Smooth muscle cell (in vitro differentiated cells): ENCODE results near the gene NARF. TPM values are rescaled to one million over a fixed set of nuclear protein-coding genes. Genes with fewer than 3 reads are reported as not detected.

Experiments used
- DNase-seq: peaks from one replicate; lab custom pipeline; 2025; ENCODE audit not compliant: unreplicated experiment; lab: John Stamatoyannopoulos, UW
- H2AFZ ChIP-seq: fragments of 200-600 bp; sonication (generic); 2 replicates; pipeline ENCODE4 v1.6.0; 2016; ENCODE audit warnings: antibody characterized with exemption, low read depth, mild to moderate bottlenecking
- H3F3A ChIP-seq: fragments of 200-600 bp; sonication (generic); 2 replicates; pipeline ENCODE4 v1.6.0; 2017; ENCODE audit warnings: antibody characterized with exemption, low read depth
- H3K27ac ChIP-seq: fragments of 200-600 bp; sonication (generic); 2 replicates; pipeline ENCODE4 v1.5.1; 2016; ENCODE audit warnings: low read depth, mild to moderate bottlenecking
- H3K27me3 ChIP-seq: fragments of 200-600 bp; sonication (generic); 2 replicates; pipeline ENCODE4 v1.6.1; 2016; ENCODE audit warnings: low read depth, mild to moderate bottlenecking
- H3K36me3 ChIP-seq: fragments of 200-600 bp; sonication (generic); 2 replicates; pipeline ENCODE4 v1.5.1; 2016; ENCODE audit warnings: low read depth
- H3K4me1 ChIP-seq: fragments of 200-600 bp; sonication (generic); 2 replicates; pipeline ENCODE4 v1.5.1; 2016; ENCODE audit warnings: low read depth
- H3K4me2 ChIP-seq: fragments of 200-600 bp; sonication (generic); 2 replicates; pipeline ENCODE4 v1.6.0; 2016; ENCODE audit warnings: mild to moderate bottlenecking
- H3K4me3 ChIP-seq: fragments of 200-600 bp; sonication (generic); 2 replicates; pipeline ENCODE4 v1.5.1; 2016; ENCODE audit warnings: mild to moderate bottlenecking
- H3K79me2 ChIP-seq: fragments of 200-600 bp; sonication (generic); 2 replicates; pipeline ENCODE4 v1.6.0; 2016; ENCODE audit warnings: low read depth, mild to moderate bottlenecking
- H3K9ac ChIP-seq: fragments of 200-600 bp; sonication (generic); 2 replicates; pipeline ENCODE4 v1.6.0; 2016; ENCODE audit warnings: low read depth
- H3K9me3 ChIP-seq: fragments of 200-600 bp; sonication (generic); replicated peaks from 2 replicates; pipeline ENCODE4 v1.5.1; 2016; ENCODE audit warnings: low read depth
- H4K20me1 ChIP-seq: fragments of 200-600 bp; sonication (generic); 2 replicates; pipeline ENCODE4 v1.6.0; 2016; ENCODE audit warnings: low read depth
- CTCF ChIP-seq: fragments of 200-600 bp; sonication (generic); IDR thresholded peaks from 2 replicates; pipeline ENCODE4 v1.5.1; 2017; ENCODE audit warnings: borderline replicate concordance, mild to moderate bottlenecking, antibody characterized with exemption; ENCODE audit not compliant: insufficient read depth, poor library complexity, severe bottlenecking
- WGBS: methylation state at CpG from one replicate; pipeline ENCODE4 v1.1.7; 2016; ENCODE audit warnings: low lambda C conversion rate; 5-methylcytosine and 5-hydroxymethylcytosine counted together
- polyA plus RNA-seq: library from polyadenylated mRNA; unstranded; fragments of >200 nt; fragmentation: Nextera tagmentation; extraction: Ambion mirVana; gene quantifications from 2 replicates; pipeline ENCODE4 v1.2.1, GENCODE V29; 2016
- total RNA-seq: library from RNA; depleted of rRNA; stranded (reverse); fragments of >200 nt; gene quantifications from 2 replicates; pipeline ENCODE4 v1.2.3, GENCODE V29; 2014

The NARF gene
- total and polyA plus RNA-seq, 2 experiments from 2014 or later: 52.0 to 178 TPM

DNA sequence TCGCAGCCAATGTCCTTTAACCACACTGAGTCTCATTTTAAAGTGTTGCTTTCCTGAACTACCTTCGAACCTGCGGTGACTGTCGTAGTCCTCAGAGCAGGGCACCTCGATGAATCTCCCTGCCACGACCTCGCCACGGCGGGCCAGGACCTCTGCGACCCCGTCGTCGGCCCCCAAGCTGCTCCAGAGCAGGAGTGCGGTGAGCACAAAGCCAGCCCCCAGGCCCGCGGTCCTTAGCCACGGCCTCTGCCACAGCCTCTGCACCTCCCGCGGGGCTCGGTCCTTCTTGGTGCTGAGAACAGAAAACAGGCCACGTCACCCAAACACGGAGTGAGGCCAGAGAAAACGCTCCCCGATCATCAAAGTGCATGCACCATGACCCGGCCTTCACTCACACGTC is 43.2 kb upstream of the NARF start:
- no peak for DNase-seq
- Histone ChIP-seq H3K27ac (no peak overlapping the region), H3F3A (no peaks in the 10 kb centered on the region), H3K9me3 (no peaks in the 10 kb centered on the region), H4K20me1 (peaks cover 57% of the 10 kb centered on the region), H3K79me2 (no peaks in the 10 kb centered on the region), H3K4me1 (peaks cover 3% of the 10 kb centered on the region), H3K36me3 (no peaks in the 10 kb centered on the region), H3K4me3 (no peak overlapping the region), H3K4me2 (no peak overlapping the region), H3K27me3 (no peaks in the 10 kb centered on the region), H2AFZ (no peak overlapping the region), H3K9ac (no peak overlapping the region)
- WGBS: 93% methylated on average over 26 of the region's 26 CpGs
- TF ChIP-seq CTCF: no peak

DNA sequence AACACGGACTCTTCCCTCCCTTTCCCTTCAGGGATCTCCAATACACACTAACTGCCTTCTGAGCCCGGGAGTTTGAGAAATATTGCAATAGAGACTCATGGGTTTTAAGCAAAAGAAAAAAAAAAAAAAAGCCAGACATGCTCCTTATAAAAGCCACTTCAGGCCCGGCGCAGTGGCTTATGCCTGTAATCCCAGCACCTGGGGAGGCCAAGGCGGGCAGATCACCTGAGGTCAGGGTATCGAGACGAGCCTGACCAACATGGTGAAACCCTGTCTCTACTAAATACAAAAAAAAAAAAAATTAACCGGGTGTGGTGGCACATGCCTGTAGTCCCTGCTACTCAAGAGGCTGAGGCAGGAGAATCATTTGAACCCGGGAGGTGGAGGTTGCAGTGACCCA is 42.8 kb upstream of the NARF start:
- DNase-seq: no peak
- Histone ChIP-seq H4K20me1 (peaks cover 55% of the 10 kb centered on the region), H3K9me3 (no peaks in the 10 kb centered on the region), H3K27ac (no peak overlapping the region), H3K9ac (no peak overlapping the region), H3K36me3 (no peaks in the 10 kb centered on the region), H3K4me3 (no peak overlapping the region), H3K79me2 (no peaks in the 10 kb centered on the region), H3K4me2 (no peak overlapping the region), H2AFZ (no peak overlapping the region), H3F3A (no peaks in the 10 kb centered on the region), H3K4me1 (peaks cover 3% of the 10 kb centered on the region), H3K27me3 (no peaks in the 10 kb centered on the region)
- no peak for TF ChIP-seq CTCF
- 93% methylated on average over 9 of the region's 9 CpGs for WGBS

GRCh38 chr17:82416264-82416663 is 42.3 kb upstream of the NARF start:
- no peak overlapping the region for H3K4me2 ChIP-seq
- H3F3A ChIP-seq: no peaks in the 10 kb centered on the region
- WGBS: 89% methylated on average over 4 of the region's 4 CpGs
- no peak overlapping the region for H3K4me3 ChIP-seq
- no peaks in the 10 kb centered on the region for H3K27me3 ChIP-seq
- no peak overlapping the region for H2AFZ ChIP-seq
- peaks cover 3% of the 10 kb centered on the region for H3K4me1 ChIP-seq
- H3K9ac ChIP-seq: no peak overlapping the region
- H3K9me3 ChIP-seq: no peaks in the 10 kb centered on the region
- H3K27ac ChIP-seq: no peak overlapping the region
- no peak for DNase-seq
- H3K36me3 ChIP-seq: no peaks in the 10 kb centered on the region
- H3K79me2 ChIP-seq: no peaks in the 10 kb centered on the region
- peaks cover 55% of the 10 kb centered on the region for H4K20me1 ChIP-seq
- no peak for TF ChIP-seq CTCF

- Histone ChIP-seq H4K20me1 (peaks cover 55% of the 10 kb centered on the region), H3K27ac (no peak overlapping the region), H3K4me3 (no peak overlapping the region), H3K36me3 (no peaks in the 10 kb centered on the region), H3K4me2 (no peak overlapping the region), H3K79me2 (no peaks in the 10 kb centered on the region), H2AFZ (no peak overlapping the region), H3K9me3 (no peaks in the 10 kb centered on the region), H3K27me3 (no peaks in the 10 kb centered on the region), H3F3A (no peaks in the 10 kb centered on the region), H3K4me1 (peaks cover 3% of the 10 kb centered on the region), H3K9ac (no peak overlapping the region)
- WGBS: 93% methylated on average over 6 of the region's 6 CpGs
- no peak for DNase-seq
- no peak for TF ChIP-seq CTCF
Observed at GRCh38 chr17:82416771-82417170, 41.8 kb upstream of the NARF start.
